Neuronal stem cell (in vitro differentiated cells): ENCODE measurements around the gene LPCAT1.
"Not testable (repeated sequence)": the region's sequence is repeated elsewhere in the genome, so short reads cannot be mapped to it uniquely, and the experiment has no call there.

ENCODE experiments used
- DNase-seq: peaks from one replicate; pipeline ENCODE4 v3.0.0-alpha.2; 2013; ENCODE audit warnings: low spot score
- H2AFZ ChIP-seq: one replicate; pipeline ENCODE4 v1.6.1; 2013; ENCODE audit warnings: mild to moderate bottlenecking, low read length, inconsistent platforms
- H2AK5ac ChIP-seq: 2 replicates; pipeline ENCODE4 v1.6.1; 2013; ENCODE audit warnings: low read depth, mild to moderate bottlenecking, inconsistent platforms, low read length, moderate library complexity, mixed read lengths
- H2BK120ac ChIP-seq: 2 replicates; pipeline ENCODE4 v1.6.1; 2013; ENCODE audit warnings: low read depth, mild to moderate bottlenecking, inconsistent platforms, low read length, moderate library complexity, mixed read lengths
- H2BK12ac ChIP-seq: one replicate; pipeline ENCODE4 v1.6.1; 2013; ENCODE audit warnings: low read length, inconsistent platforms
- H2BK15ac ChIP-seq: 2 replicates; pipeline ENCODE4 v1.6.1; 2013; ENCODE audit warnings: mild to moderate bottlenecking, low read length, inconsistent platforms, mixed read lengths
- H2BK5ac ChIP-seq: one replicate; pipeline ENCODE4 v1.6.1; 2013; ENCODE audit warnings: inconsistent platforms, mild to moderate bottlenecking, low read length, moderate library complexity
- H3K14ac ChIP-seq: one replicate; pipeline ENCODE4 v1.6.1; 2013; ENCODE audit warnings: low read length, inconsistent platforms
- H3K18ac ChIP-seq: 2 replicates; pipeline ENCODE4 v1.6.1; 2013; ENCODE audit warnings: low read length, inconsistent platforms
- H3K23ac ChIP-seq: 2 replicates; pipeline ENCODE4 v1.6.1; 2013; ENCODE audit warnings: low read depth, mild to moderate bottlenecking, mixed read lengths, low read length, inconsistent platforms; ENCODE audit not compliant: poor library complexity
- H3K27ac ChIP-seq: replicated peaks from 3 replicates; pipeline ENCODE4 v1.5.1; 2013; ENCODE audit warnings: low read length, inconsistent platforms
- H3K27me3 ChIP-seq, 3 experiments: 2 replicates each; pipeline ENCODE4 v1.6.1; 2013; ENCODE audit warnings: low read length in 3 of 3, mild to moderate bottlenecking in 2 of 3, inconsistent platforms in 1 of 3, low read depth in 1 of 3, mixed read lengths in 1 of 3, moderate library complexity in 1 of 3; ENCODE audit not compliant: control insufficient read depth in 3 of 3, insufficient read depth in 3 of 3
- H3K36me3 ChIP-seq, 2 donors: replicated peaks in 1 of 2; 2 replicates each; pipeline ENCODE4 v1.6.1; 2013; ENCODE audit warnings: low read length in 2 of 2; ENCODE audit not compliant: control insufficient read depth in 2 of 2, insufficient read depth in 2 of 2
- H3K4ac ChIP-seq: 2 replicates; pipeline ENCODE4 v1.6.1; 2013; ENCODE audit warnings: inconsistent platforms, mild to moderate bottlenecking, low read length, moderate library complexity
- H3K4me1 ChIP-seq, 2 donors: 1 replicate in 1 of 2; 2 replicates in 1 of 2; pipeline ENCODE4 v1.6.1; 2013; ENCODE audit warnings: low read length in 2 of 2, low read depth in 1 of 2; ENCODE audit not compliant: control insufficient read depth in 2 of 2, insufficient read depth in 1 of 2
- H3K4me2 ChIP-seq: one replicate; pipeline ENCODE4 v1.6.1; 2013; ENCODE audit warnings: mild to moderate bottlenecking, low read length, inconsistent platforms; ENCODE audit not compliant: insufficient read depth, poor library complexity, severe bottlenecking
- H3K4me3 ChIP-seq, 2 donors: 2 replicates each; pipeline ENCODE4 v1.5.1; 2013; ENCODE audit warnings: low read length in 2 of 2, mild to moderate bottlenecking in 2 of 2, inconsistent platforms in 1 of 2, moderate library complexity in 1 of 2
- H3K79me1 ChIP-seq: one replicate; pipeline ENCODE4 v1.6.1; 2013; ENCODE audit warnings: low read depth, mild to moderate bottlenecking, inconsistent platforms, low read length, moderate library complexity
- H3K9ac ChIP-seq: one replicate; pipeline ENCODE4 v1.6.1; 2013; ENCODE audit warnings: mild to moderate bottlenecking, low read depth, low read length, inconsistent platforms; ENCODE audit not compliant: poor library complexity
- H3K9me3 ChIP-seq, 2 donors: replicated peaks in 1 of 2; 2 replicates each; pipeline versions ENCODE3 to v1.6.1; 2013; ENCODE audit warnings: low read length in 2 of 2, mild to moderate bottlenecking in 2 of 2, inconsistent platforms in 1 of 2, low read depth in 1 of 2, mixed read lengths in 1 of 2, moderate library complexity in 1 of 2; ENCODE audit not compliant: control insufficient read depth in 2 of 2, insufficient read depth in 1 of 2
- H4K8ac ChIP-seq: one replicate; pipeline ENCODE4 v1.6.1; 2013; ENCODE audit warnings: low read depth, mild to moderate bottlenecking, inconsistent platforms, low read length, moderate library complexity
- H4K91ac ChIP-seq: one replicate; pipeline ENCODE4 v1.6.1; 2013; ENCODE audit warnings: low read length, low read depth, mild to moderate bottlenecking, inconsistent platforms; ENCODE audit not compliant: poor library complexity
- WGBS, 2 donors: extraction: QIAGEN DNeasy Blood & Tissue Kit; methylation state at CpG; one replicate each; pipeline ENCODE4 v1.1.7; 2013; ENCODE audit warnings: missing lambda C conversion rate in 2 of 2, mixed read lengths in 1 of 2; ENCODE audit not compliant: insufficient read length in 2 of 2, insufficient replicate concordance in 1 of 2; ENCODE audit errors: extremely low coverage in 2 of 2; 5-methylcytosine and 5-hydroxymethylcytosine counted together

LPCAT1 gene

GRCh38 chr5:1423901-1424603 is 99.7 kb downstream of the LPCAT1 start:
- WGBS, 2 donors = no CpG with 5 or more reads among the region's 19 CpGs

DNA sequence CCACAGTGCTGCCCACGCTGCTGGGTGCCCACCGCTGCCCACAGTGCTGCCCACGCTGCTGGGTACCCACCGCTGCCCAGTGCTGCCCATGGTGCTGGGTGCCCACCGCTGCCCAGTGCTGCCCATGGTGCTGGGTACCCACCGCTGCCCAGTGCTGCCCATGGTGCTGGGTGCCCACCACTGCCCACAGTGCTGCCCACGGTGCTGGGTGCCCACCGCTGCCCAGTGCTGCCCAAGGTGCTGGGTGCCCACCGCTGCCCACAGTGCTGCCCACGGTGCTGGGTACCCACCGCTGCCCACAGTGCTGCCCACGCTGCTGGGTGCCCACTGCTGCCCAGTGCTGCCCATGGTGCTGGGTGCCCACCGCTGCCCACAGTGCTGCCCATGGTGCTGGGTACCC is 101.2 kb downstream of the LPCAT1 start:
- H2BK12ac ChIP-seq, H2BK120ac ChIP-seq, H3K9ac ChIP-seq, H4K8ac ChIP-seq, H3K4me2 ChIP-seq, H2AFZ ChIP-seq, H3K14ac ChIP-seq, H3K4me3 ChIP-seq, H3K23ac ChIP-seq, H3K27me3 ChIP-seq, H2BK15ac ChIP-seq, H2BK5ac ChIP-seq, H4K91ac ChIP-seq, H2AK5ac ChIP-seq, H3K4me1 ChIP-seq, H3K9me3 ChIP-seq, H3K4ac ChIP-seq, DNase-seq, H3K36me3 ChIP-seq, H3K27ac ChIP-seq, H3K18ac ChIP-seq, H3K79me1 ChIP-seq: not testable (repeated sequence)
- no CpG with 5 or more reads among the region's 13 CpGs for WGBS, 2 donors

More at GRCh38 chr5:1423901-1424603, 99.7 kb downstream of the LPCAT1 start:
- Histone ChIP-seq H2BK120ac (peak overlapping the region; percentile 96), H4K8ac (no peak overlapping the region), H3K9me3 (peaks cover 11 to 15% of the 10 kb centered on the region in 2 donors), H2BK15ac (no peak overlapping the region), H2AFZ (no peak overlapping the region), H4K91ac (no peak overlapping the region), H3K4me2 (no peak overlapping the region), H3K14ac (peak overlapping the region; percentile 21), H3K27me3 (peaks cover 0 to 5% (median 0%) of the 10 kb centered on the region in 3 experiments), H3K4me1 (no peaks in the 10 kb centered on the region), H2BK5ac (no peak overlapping the region), H3K4ac (no peak overlapping the region), H3K18ac (peak overlapping the region; percentile 38), H3K27ac (no peak overlapping the region), H2AK5ac (no peak overlapping the region), H3K79me1 (no peaks in the 10 kb centered on the region), H3K36me3 (no peaks in the 10 kb centered on the region), H2BK12ac (no peak overlapping the region), H3K23ac (no peak overlapping the region), H3K9ac (no peak overlapping the region), H3K4me3 (peak overlapping the region in 1 of 2 donors; percentile 62)
- DNase-seq = no peak

DNA sequence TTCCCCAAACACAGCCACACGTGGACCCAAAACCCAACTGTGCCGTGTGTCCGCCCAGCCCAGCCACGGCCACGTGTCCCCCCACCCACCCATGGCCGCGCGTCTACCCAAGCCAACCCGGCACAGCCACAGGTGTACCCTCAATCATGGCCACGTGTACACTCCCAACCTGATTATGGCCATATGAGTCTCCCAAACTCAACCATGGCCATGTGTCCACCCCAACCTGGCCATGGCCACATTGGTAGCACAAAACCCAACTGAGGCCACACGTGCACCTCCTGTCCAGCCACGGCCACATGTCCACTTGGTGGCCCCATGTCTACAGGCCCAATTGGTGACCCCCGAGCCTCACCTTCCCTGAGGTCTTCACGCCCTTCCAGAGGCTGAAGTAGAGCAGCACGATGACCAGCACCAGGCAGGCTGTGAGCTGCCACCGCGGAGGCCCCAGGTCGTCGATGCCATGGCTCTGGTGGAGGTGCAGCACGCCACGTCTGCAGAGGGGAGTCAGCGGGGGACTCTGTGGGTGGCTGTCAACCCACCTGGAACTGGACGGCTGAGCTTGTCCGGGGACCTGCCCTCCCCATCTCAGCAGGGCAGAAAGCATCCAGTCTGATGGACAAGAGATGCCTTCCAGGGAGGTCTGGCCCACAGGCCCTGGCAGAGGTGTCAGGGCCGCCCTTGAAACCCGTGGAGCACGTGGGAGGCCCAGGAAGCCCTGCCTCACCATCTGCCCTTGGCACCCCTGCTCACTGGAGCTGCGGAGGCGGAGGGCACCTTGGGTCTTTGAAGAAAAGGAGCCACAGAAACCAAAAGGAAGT is 102.0 kb downstream of the LPCAT1 start:
- no peak for DNase-seq

More for the DNA sequence above, 102.0 kb downstream of the LPCAT1 start:
- H2BK120ac ChIP-seq = no peak overlapping the region
- H3K9ac ChIP-seq = peak overlapping the region; percentile 12
- no peak overlapping the region for H3K4me2 ChIP-seq
- no peak overlapping the region for H3K27ac ChIP-seq
- H3K4me1 ChIP-seq = no peaks in the 10 kb centered on the region
- H3K9me3 ChIP-seq = peaks cover 0 to 6% of the 10 kb centered on the region in 2 donors
- no CpG with 5 or more reads among the region's 29 CpGs for WGBS, 2 donors
- H3K27me3 ChIP-seq = peaks cover 0 to 5% (median 0%) of the 10 kb centered on the region in 3 experiments
- H2AK5ac ChIP-seq = no peak overlapping the region
- peak overlapping the region; percentile 19 for H3K18ac ChIP-seq
- no peaks in the 10 kb centered on the region for H3K36me3 ChIP-seq
- no peak overlapping the region for H2BK15ac ChIP-seq
- H2BK5ac ChIP-seq = peak overlapping the region; percentile 39
- peak overlapping the region in 1 of 2 donors; percentile 65 for H3K4me3 ChIP-seq
- peak overlapping the region; percentile 43 for H3K23ac ChIP-seq
- H4K91ac ChIP-seq = no peak overlapping the region
- no peak overlapping the region for H3K4ac ChIP-seq
- no peak overlapping the region for H4K8ac ChIP-seq
- H2BK12ac ChIP-seq = no peak overlapping the region
- no peaks in the 10 kb centered on the region for H3K79me1 ChIP-seq
- H2AFZ ChIP-seq = no peak overlapping the region
- H3K14ac ChIP-seq = peak overlapping the region; percentile 2
